Activated CD4-positive, alpha-beta T cell treated with anti-CD3 and anti-CD28 coated beads, Interleukin-2, amount 50 U/mL, for 48 hours (primary cell): Measurements from ENCODE around the gene PIK3CD.
"Not testable (repeated sequence)": the region's sequence is repeated elsewhere in the genome, so short reads cannot be mapped to it uniquely, and the experiment has no call there.

Experiments used
- DNase-seq, 2 experiments: peaks; one replicate each; pipeline ENCODE4 v3.0.0-alpha.2; 2020

The PIK3CD gene

DNA sequence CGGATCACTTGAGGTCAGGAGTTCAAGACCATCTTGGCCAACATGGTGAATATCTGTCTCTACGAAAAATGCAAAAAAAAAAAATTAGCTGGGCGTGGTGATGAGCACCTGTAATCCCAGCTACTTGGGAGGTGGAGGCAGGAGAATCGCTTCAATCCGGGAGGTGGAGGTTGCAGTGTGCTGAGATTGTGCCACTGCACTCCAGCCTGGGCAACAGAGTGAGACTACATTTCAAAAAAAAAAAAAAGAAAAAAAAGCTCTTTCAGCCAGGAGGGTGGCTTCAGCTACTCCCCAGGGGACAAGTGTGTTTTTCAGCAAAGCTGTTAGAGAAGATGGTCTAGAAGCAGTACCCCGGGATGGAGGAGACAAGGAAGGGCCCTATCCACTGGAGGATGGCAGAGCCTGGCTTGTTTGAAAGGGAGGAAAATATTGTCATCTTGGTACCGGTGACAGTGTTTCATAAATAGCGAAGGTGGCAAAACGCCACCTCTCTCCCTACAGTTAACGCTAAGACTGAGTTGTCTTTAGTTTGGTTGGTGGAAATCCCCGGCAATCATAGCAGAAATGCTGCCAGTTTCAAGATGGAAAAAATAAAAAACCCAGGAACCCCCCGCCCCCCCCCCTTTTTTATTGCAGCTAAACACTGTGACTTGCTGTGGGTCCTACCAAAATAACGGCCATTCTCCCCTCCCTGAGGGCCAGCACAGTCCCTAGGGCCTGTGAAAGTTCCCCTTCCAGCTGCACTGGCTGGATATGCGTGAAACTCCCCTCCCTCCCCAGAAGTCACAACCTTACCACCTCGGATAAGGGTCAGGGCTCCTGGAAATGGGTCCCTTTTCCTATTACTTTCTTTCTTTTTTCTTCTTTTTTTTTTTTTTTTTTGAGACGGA is 3.5 kb downstream of the PIK3CD start:
- DNase-seq: peak; percentile 53 to 69

DNA sequence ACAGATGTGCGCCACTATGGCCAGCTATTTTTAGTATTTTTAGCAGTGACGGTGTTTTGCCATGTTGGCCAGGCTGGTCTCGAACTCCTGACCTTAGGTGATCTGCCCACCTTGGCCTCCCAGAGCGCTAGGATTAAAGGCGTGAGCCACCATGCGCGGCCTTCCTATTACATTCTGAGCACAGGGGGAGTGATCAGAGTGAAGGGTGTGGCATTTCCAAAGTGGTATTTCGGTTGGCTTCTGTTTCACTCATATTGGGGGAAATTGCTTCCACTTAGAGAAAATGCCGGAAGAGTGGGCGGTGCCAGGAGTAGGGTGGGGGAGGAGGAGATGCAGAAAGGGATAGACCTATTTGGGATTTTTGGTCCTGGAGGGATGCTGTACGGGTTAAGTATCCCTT is 4.3 kb downstream of the PIK3CD start:
- peak in 1 of 2 experiments; percentile 38 for DNase-seq

- DNase-seq: peak in 1 of 2 experiments; percentile 28
Observed at GRCh38 chr1:9657521-9658032, 6.0 kb downstream of the PIK3CD start.

- DNase-seq: peak in 1 of 2 experiments; percentile 38
Observed at GRCh38 chr1:9658199-9658598, 6.7 kb downstream of the PIK3CD start.

DNA sequence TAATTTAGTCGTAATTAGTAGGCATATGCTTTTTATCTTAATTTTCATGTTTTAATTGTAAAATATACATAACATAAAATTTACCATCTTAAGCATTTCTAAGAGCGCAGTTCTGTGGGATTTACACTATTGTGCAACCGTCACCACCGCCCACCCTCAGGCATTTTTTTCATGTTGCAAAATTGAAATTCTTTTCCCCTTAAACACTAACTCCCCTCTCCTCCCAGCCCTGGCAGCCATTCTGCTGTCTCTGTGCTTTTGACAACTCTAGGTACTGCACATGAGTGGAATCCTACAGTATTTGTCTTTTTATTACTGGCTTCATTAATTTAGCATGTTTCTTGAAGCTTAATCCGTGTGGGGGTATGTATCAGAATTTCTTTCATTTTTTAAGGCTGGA is 7.8 kb downstream of the PIK3CD start:
- DNase-seq: no peak

- no peak for DNase-seq
Observed at GRCh38 chr1:9663257-9663656, 11.7 kb downstream of the PIK3CD start.

GRCh38 chr1:9665193-9665592 is 13.7 kb downstream of the PIK3CD start:
- DNase-seq: no peak

- DNase-seq: no peak
Observed at GRCh38 chr1:9668080-9668479, 16.5 kb downstream of the PIK3CD start.

- DNase-seq: no peak
Observed at GRCh38 chr1:9670085-9670484, 18.6 kb downstream of the PIK3CD start.

DNA sequence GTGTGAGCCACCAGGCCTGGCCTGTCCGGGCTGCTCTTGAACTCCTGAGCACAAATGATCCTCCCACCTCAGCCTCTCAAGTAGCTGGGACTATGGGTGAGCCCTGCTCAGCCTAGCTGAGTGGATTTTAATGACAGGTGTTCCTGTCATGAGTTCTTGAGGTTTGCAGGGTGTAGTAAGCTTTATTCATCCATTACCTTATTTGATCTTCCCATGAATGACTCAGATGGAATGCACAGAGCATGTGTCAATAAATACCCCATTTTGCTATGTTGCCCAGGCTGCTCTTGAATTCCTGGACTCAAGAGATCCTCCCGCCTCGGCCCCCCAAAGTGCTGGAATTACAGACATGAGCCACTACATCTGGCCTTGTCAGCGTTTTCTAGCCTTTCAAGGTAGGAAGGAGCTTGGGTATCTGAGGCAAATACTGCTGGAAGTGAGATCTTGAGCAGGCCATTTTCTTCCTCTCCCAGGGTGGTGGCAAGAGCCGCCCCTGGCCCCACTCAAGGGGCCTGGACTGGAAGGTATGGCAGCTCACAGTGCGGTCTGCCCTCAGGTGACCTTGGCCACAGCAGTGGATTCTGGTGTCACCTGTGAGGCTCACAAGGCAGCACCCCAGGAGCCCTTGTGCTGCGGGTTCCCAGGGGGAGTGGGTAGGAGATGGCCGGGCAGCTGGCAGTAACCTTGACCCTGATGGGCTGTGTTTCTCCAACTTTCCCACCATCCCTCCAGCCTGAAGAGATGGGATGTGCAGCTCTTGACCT is 20.0 kb downstream of the PIK3CD start:
- DNase-seq: no peak

- DNase-seq: no peak
Observed at GRCh38 chr1:9672444-9672843, 20.9 kb downstream of the PIK3CD start.

DNA sequence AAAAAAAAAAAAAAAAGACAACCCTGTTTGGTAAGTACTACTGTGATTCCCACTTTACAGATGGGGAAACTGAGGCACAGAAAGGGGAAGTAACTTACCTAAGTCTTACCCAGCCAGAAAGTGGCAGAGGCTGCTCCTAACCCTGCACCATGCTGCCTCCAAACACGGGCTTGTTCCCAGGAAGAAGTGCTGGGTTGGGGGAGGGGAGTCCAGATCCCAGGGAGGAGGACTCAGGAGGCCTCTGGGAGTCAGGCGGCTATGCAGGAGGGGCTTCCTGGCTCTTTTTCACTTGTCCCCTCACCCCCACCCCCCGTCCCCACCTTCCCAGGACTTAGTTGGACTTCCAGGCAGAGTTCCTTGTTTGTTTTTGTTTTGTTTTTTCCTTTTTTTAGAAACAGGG is 23.9 kb downstream of the PIK3CD start:
- DNase-seq: no peak

DNA sequence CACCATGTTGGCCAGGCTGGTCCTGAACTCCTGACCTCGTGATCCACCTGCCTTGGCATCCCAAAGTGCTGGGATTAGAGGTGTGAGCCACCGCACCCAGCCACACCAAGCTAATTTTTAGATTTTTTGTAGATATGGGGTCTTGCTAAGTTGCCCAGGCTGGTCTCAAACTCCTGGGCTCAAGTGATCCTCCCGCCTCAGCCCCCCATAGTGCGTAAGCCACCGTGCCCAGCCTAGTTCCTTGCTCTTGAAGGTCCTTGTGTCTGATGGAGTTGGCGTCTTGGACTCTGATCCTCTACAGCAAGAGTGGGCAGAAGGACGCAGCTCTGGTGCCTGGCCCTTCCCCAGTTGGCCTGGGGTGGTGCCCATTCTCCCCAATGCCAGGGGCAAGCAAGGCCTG is 24.6 kb downstream of the PIK3CD start:
- DNase-seq: not testable (repeated sequence)

GRCh38 chr1:9676815-9677393 is 25.4 kb downstream of the PIK3CD start:
- no peak for DNase-seq

- DNase-seq: no peak
Observed at GRCh38 chr1:9680091-9680490, 28.6 kb downstream of the PIK3CD start.

- DNase-seq: no peak
Observed at GRCh38 chr1:9680828-9681227, 29.3 kb downstream of the PIK3CD start.

- no peak for DNase-seq
Observed at GRCh38 chr1:9684801-9685200, 33.3 kb downstream of the PIK3CD start.

GRCh38 chr1:9687120-9687873 is 35.8 kb downstream of the PIK3CD start:
- peak; percentile 63 to 69 for DNase-seq

- no peak for DNase-seq
Observed at GRCh38 chr1:9687874-9688582, 36.5 kb downstream of the PIK3CD start.

DNA sequence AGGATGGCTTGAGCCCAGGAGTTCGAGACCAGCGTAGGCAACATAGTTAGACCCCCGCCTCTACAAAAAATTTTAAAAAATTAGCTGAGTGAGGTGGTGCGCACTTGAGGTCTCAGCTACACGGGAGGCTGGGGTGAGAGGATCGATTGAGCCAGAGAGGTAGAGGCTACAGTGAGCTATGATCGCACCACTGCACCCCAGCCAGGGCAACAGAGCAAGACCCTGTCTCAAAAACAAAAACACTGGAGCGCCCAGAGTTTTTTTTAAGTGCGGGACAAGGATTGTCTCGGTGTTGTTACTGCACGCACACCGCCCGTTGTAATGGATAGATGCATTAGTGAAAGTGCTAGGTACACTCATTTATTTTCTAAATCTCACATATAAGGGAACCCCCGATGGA is 37.1 kb downstream of the PIK3CD start:
- no peak for DNase-seq

DNA sequence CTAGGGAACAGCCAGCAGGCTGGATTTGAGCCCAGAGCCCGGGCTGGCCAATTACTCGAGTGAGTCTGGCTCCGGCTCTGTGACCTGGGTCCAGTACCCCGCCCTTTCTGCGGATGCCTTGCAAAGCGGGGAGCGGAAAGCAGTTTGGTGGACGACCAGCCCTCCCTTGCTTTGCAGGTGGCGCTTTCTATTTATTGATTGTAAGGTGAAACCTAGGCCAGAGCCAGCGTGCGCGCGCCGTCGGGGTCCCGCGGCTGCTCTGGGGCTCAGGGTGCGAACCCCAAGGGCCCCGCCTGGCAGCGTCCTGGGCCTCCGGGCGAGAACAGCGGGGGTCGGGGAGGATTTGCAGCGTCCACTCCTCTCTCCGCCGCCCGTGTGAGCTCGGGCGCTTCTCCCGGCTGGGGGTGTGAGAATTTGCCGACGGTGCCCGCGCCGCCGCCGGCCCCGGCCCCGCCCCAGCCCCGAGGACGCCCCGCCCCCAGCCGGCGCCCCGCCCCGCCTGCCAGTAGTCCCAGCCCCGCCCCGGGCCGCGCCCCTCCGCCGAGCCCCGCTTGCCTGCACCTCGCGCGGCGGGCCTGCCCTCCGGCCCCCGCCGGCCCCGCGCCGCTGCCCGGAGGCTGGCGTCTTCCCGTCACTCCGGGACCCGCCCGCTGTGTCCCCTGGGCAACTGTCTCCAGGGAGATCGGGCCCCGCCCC is 37.6 kb downstream of the PIK3CD start:
- peak; percentile 81 to 83 for DNase-seq
